ENCODE results near the gene NDUFB7.

The NDUFB7 gene

DNA sequence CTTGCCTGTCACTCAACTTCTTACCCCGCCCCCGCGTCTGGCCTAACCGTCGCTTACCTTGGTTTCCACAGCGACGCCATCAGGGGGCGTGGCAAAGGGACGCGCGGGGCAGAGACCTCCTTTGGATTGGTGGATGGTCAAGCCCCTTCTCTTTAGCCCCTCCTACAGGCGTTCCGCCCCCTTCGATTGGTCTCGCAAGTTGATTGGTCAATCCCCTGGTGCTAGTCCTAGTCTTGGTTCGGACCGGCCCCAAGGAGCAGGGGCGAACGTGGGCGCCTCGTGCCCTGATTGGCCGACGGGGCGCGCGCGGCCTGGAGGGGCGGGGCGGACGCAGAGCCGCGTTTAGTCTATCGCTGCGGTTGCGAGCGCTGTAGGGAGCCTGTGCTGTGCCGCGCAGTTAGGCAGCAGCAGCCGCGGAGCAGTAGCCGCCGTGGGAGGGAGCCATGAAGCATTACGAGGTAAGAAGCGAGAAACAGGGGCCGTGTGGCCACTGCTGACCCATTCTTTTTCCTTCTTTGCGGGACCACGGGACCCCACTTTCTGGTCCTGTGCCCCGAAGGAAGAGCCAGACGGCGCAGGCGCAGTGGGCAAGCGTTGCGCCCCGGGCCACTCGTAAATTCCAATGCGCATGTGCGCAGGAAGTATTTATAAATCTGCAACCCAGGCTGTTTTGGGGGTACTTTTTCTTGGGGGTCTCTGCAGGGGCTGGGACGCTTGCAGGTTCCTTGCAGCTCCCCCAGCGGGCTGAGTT is 42.4 kb downstream of the NDUFB7 start, which contains the start of gene TECR:
TECR (plus strand) TSS at position 341 of the 751 bp plus-strand sequence; CDS start at position 444, 103 bp downstream.
- intact Hi-C loops (cut with DNase I): no loop called here
- DNase-seq: peak; percentile 100

DNA sequence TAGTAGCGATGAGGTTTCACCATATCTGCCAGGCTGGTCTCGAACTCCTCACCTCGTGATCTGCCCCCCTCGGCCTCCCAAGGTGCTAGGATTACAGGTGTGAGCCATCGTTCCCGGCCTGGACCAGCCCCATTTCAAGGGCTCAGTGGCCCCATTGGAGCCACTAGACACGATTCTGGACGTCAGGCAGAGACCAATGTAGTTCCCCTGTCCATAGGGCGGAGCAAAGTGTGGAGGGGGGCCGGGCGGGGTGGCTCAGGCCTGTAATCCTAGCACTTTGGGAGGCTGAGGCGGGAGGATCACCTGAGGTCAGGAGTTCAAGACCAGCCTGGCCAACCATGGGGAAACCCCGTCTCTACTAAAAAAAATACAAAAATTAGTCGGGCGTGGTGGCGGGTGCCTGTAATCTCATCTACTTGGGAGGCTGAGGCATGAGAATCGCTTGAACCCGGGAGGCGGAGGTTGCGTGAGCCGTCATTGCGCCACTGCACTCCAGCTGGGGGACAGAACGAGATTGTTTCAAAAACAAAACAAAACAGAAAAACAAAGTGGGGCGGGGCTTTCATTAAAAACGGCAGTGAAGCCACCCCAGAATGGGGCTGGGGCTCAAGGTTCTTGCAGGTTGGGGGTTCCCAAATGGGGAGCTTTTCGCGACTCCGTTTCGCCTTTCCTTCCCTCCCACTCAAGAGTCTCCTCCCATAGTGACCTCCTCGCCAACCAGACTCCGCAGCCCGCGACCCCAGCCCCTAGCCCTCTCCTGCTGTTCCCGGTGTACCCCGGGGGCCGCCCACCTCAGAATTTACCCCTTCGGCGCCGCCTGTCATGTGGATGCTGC is 43.2 kb downstream of the NDUFB7 start:
- no peak for DNase-seq
- intact Hi-C loops (cut with DNase I): no loop called here

DNA sequence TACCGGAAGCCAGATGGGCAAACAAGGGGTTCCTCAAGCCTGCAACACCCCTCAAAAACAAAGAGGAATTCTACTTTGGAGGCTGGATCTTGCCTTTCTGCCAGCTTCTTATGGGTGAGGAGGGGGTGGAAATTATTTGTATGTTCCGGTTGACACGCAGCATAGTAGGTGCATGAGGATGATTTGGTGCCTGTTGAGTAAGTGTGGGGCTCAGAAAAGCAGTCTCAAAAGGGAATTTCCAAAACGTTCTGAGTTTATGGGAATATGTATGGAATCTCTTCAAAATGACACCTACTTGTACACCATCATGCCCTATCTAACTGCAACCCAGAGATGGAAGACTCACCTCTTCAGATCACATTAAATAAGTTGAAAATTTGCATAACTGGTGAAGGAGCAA is 45.4 kb downstream of the NDUFB7 start:
- intact Hi-C loops (cut with DNase I): no loop called here
- no peak for DNase-seq

DNA sequence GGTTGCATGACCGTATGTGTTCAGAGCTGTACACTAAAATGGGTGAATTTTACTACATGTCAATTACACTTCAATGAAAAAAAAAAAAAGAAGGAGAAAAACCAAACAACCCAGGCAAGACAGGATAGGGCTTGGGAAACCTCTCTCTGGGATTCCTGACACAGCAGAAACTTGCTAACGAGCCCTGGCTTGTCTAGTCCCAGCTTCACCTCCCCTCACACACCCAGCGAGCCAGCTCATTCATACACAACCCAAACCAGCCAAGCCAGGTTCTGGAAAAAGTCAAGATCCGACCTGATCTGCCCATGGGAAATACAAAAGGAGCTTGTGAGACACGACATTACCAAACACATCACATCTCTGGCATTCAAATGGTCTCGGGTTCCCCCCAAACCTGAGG is 46.1 kb downstream of the NDUFB7 start:
- no peak for DNase-seq
- intact Hi-C loops (cut with DNase I): no loop called here

DNA sequence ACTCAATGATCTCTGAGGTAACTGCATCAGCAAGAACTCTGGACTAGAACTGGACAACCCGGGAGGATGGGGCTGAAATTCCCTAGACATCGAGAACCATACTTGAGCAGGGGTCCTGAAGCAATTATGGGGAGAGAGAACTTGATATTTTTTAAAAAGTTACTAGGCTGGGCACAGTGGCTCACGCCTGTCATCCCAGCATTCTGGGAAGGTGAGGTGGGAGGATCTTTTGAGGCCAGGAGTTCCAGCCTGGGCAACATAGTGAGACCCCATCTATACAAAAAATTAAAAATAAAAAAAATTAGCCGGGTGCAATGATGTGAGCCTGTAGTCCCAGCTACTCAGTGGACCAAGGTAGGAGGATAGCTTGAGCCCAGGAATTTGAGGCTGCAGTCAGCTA is 51.3 kb downstream of the NDUFB7 start:
- no peak for DNase-seq
- intact Hi-C loops (cut with DNase I): no loop called here

DNA sequence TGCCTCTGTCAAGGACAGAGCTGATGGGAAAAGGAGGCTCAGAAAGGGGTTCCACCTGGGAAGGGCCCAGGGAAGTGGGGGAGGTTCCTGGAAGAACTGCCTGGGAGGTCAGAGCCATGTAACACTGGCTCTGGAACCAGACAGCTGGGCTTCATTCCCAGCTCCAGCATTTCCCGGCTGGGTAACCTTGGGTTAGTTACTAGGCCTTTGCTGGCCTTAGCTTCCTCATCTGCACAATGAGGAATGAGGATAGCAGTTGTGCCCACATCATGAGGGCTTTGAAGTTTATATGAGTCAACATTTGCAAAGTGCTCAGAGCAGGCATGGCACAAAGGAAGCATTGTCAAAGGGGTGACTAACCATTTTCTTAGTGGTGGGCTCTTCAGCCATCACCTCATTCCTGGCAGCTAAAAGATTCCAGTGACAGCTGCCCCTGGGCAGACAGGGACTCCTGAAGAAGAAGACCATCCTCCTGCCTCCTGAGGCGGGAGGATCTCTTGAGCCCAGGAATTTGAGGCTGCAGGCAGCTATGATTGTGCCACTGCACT is 51.9 kb downstream of the NDUFB7 start:
- no peak for DNase-seq
- intact Hi-C loops (cut with DNase I): no loop called here

DNA sequence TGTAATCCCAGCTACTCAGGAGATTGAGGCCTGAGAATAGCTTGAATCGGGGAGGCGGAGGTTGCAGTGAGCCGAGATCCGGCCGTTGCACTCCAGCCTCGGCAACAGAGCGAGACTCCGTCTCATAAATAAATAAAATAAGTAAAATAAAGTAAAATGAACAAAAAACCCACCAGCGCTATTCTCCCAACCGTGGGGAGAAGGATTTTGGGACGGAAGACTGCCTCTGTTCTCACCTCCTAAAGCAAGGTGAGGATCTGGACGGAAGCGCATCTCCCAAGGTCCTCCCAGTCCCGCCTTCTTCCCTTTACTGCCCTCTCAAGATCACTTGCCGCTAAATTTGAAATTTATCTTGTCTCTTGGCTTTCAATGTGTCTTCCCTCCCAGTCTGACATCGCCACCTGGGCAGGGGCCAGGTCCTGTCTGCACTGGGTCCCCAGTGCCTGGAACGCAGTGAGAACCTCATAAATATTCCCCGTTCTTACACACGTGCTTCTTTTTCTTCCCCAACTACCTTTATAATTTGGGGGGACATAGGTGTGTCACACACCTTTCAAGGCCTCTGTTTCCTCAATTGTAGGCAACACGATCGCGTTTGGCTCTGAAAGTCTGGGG is 52.5 kb downstream of the NDUFB7 start:
- intact Hi-C loops (cut with DNase I): no loop called here
- DNase-seq: no peak

DNA sequence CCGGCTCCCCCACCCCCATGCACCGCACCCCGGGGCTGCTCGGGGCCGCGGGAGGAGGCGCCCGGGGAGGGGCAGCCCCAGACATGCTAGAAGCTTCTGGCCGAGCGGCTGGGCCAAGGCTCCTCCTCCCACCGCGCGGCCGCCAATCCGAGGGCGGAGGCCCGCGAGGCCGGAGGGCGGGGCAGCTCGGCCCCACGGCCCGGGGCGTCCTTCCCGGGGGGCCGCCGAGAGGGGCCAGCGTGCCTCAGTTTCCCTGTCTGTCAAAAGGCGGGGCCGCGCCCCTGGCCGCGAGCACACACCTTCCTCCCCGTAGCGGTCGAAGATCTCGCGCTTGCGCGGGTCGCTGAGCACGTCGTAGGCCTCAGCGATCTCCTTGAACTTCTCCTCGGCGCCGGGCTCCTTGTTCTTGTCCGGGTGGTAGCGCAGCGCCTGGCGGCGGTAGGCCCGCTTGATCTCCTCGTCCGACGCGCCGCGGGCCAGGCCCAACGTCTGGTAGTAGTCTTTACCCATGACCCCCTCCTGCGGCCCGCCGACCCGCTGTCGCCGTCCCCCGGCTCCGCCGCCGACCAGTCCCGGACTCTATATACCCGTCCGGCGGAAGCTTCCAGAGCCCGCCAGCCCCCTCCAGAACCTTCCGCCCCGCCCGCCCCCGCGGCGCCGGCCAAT is 53.9 kb downstream of the NDUFB7 start, which contains the start of gene DNAJB1:
DNAJB1 (minus strand) TSS at position 558 of the 666 bp plus-strand sequence; CDS start at position 510, 48 bp downstream.
- peak; percentile 71 to 98 (median 78) for DNase-seq
- intact Hi-C loops (cut with DNase I): loop anchor here (2.0 kb wide), 1 partner anchor 21 kb away; the partner anchor contains the start of gene GIPC1

DNA sequence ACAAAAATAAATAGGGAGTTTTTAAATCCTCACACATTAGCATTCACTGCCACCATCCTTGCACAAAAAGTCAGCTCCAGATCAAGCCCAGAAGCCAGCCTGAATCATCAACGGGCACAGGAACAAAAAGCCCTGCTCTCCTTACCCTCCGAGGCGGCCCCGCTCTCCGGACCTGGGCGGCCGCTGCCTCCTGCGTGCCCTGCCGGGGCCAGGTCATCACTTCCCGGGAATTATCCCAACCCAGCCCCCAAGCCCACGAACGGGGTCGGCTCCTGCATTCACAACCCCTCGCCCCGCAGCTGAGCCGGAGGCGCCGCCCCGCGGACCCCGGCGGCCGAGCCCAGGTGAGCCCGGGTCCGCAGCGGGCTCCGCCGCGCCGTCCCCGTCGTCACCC is 54.4 kb downstream of the NDUFB7 start:
- DNase-seq: peak in 1 of 10 donors; percentile 86
- intact Hi-C loops (cut with DNase I): loop anchor here (2.0 kb wide), 1 partner anchor 21 kb away; the partner anchor contains the start of gene GIPC1

DNA sequence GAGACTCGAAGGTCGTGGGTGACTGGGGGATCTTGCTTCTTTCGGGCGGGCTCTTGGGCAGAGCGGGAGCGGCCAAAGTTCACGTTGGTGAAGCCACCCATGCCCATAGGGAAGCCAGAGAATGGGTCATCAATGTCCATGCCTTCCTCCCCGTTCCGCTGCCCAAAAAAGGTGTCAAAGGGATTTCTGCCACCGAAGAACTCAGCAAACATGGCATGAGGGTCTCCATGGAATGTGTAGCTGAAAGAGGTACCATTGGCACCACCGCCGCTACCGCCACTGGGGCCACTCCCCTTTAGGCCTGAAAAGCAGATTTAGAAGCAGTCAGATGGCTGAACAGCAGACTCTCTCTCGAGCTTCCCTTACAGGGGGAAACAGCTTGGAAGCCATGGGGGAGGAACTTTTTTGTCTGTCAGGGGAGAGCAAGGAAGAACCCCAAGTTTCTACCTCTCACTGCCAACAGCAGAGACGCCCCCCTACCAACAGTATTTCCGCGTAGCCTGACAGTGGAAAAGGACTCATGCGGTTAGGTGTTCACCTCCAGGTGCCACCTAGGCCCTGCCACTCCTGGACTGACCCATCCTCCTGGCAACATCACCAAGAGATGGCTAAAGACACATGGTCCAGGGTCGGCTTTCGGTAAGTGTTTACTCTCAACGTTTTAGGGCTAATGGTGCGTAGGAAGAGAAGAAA is 55.0 kb downstream of the NDUFB7 start:
- peak in 1 of 10 donors; percentile 36 for DNase-seq
- intact Hi-C loops (cut with DNase I): loop anchor here (2.0 kb wide), 1 partner anchor 20 kb away; the partner anchor contains the start of gene GIPC1

All from posterior cingulate gyrus (tissue), 11 donors.